ENCODE results near the gene PRKCB. TPM values are rescaled to one million over a fixed set of nuclear protein-coding genes. Genes with fewer than 3 reads are reported as not detected.

The PRKCB gene
- total RNA-seq, 1 experiment from 2014 or later, result not detected

DNA sequence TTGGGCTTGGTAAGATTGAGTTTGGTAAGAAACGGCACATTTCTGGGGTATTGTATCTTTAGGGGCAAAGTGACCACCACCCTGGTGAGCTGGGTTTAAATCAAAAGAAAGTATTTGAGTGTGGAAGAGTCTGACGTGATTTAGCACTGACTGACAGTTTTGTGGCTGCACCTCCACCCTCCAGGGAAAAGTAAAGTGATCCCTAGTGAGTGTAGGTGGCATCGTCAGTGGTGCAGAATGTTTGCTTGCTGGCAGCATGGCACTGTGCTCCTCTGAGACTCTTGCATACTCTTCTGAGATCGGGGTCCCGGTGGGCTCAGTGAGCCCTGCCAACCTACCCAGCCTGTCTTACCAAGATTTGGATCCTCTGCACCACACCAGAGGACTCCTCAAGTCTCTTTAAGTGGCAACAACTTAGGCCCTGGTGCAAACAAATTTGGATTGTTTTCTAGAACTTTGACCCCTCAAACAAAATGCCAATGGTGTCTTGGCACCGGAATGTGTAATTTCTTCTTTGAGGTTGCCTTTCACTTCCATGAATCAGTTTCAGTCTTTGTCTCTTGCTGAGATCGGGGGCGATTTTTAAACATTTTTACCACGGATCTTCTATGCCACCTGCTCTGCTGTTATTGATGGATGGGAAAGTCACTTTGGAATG, 2.8 kb downstream of the PRKCB start:
- ChIA-PET POLR2A (ENCODE audit: unreplicated experiment) (no interaction called here), CTCF (no interaction called here)
- intact Hi-C loops (cut with micrococcal nuclease), result no loop called here
- no peak overlapping the region for H3K9ac ChIP-seq (ENCODE audit: low read length)
- no TSS peak for BruUV-seq (replicated peaks)
- no peaks in the 10 kb centered on the region for H3K36me3 ChIP-seq (ENCODE audit: low read depth, low read length)
- no peaks in the 10 kb centered on the region for H4K20me1 ChIP-seq (ENCODE audit: low read length)
- H3K4me1 ChIP-seq (ENCODE audit: insufficient read depth, low read length), result no peaks in the 10 kb centered on the region
- no peak for ATAC-seq
- no peaks in the 10 kb centered on the region for H3K9me2 ChIP-seq (replicated peaks; ENCODE audit: low read length)
- H3K27ac ChIP-seq (ENCODE audit: low read length), result no peak overlapping the region
- no peak overlapping the region for H3K4me3 ChIP-seq (ENCODE audit: low read length)
- TF ChIP-seq EZH2 (IDR thresholded peaks at IDR 0.05; ENCODE audit: low read length, unreplicated experiment) (no peak), EZH2phosphoT487 (IDR thresholded peaks at IDR 0.05; ENCODE audit: borderline replicate concordance, low read length) (no peak)
- TF ChIP-seq, protein P1, sequence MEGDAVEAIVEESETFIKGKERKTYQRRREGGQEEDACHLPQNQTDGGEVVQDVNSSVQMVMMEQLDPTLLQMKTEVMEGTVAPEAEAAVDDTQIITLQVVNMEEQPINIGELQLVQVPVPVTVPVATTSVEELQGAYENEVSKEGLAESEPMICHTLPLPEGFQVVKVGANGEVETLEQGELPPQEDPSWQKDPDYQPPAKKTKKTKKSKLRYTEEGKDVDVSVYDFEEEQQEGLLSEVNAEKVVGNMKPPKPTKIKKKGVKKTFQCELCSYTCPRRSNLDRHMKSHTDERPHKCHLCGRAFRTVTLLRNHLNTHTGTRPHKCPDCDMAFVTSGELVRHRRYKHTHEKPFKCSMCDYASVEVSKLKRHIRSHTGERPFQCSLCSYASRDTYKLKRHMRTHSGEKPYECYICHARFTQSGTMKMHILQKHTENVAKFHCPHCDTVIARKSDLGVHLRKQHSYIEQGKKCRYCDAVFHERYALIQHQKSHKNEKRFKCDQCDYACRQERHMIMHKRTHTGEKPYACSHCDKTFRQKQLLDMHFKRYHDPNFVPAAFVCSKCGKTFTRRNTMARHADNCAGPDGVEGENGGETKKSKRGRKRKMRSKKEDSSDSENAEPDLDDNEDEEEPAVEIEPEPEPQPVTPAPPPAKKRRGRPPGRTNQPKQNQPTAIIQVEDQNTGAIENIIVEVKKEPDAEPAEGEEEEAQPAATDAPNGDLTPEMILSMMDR (conservative IDR thresholded peaks at IDR 0.05; ENCODE audit: low read depth, low read length), result no peak
- DNase-seq, result no peak
- H3F3A ChIP-seq (ENCODE audit: low read length, unreplicated experiment), result no peaks in the 10 kb centered on the region
- H3K9me3 ChIP-seq (ENCODE audit: low read length), result no peaks in the 10 kb centered on the region
- H3K27me3 ChIP-seq (ENCODE audit: low read length), result peaks cover 29% of the 10 kb centered on the region
- no peak overlapping the region for H3K4me2 ChIP-seq (ENCODE audit: low read length)
- H3K79me2 ChIP-seq (ENCODE audit: low read length), result no peaks in the 10 kb centered on the region
- H2AFZ ChIP-seq (ENCODE audit: low read length), result no peak overlapping the region

DNA sequence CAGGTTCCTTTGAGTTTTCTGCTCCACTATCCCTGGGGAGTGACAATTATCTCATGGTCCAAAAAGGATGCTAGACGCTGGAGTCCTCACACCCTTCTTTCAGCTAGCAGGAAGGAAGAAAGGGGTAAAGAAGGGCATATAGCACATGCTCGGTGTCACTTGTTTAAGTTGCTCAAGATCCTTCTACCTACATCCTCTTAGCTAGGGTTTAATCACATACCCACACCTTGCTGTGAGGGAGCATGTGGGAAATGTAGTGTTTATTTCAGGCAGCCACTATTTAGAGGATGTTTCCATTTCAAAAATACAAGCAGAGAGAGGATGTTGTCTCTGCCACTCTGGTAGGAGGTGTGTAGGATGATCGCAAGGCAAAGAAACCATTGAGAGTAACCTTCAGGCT, 4.5 kb downstream of the PRKCB start:
- no peaks in the 10 kb centered on the region for H3K79me2 ChIP-seq (ENCODE audit: low read length)
- ChIA-PET POLR2A (ENCODE audit: unreplicated experiment) (no interaction called here), CTCF (interaction anchor here (0.5 kb wide), 1 partner anchor 19 kb away, joined by 3 read pairs; no protein-coding TSS in a partner anchor)
- no peak overlapping the region for H2AFZ ChIP-seq (ENCODE audit: low read length)
- H3K9me2 ChIP-seq (replicated peaks; ENCODE audit: low read length), result no peaks in the 10 kb centered on the region
- no peak overlapping the region for H3K9ac ChIP-seq (ENCODE audit: low read length)
- ATAC-seq (no peak), DNase-seq (no peak)
- H3K4me3 ChIP-seq (ENCODE audit: low read length), result no peak overlapping the region
- no peaks in the 10 kb centered on the region for H3K4me1 ChIP-seq (ENCODE audit: insufficient read depth, low read length)
- no TSS peak for BruUV-seq (replicated peaks)
- H4K20me1 ChIP-seq (ENCODE audit: low read length), result no peaks in the 10 kb centered on the region
- no peaks in the 10 kb centered on the region for H3F3A ChIP-seq (ENCODE audit: low read length, unreplicated experiment)
- H3K27me3 ChIP-seq (ENCODE audit: low read length), result peaks cover 41% of the 10 kb centered on the region
- no peak overlapping the region for H3K4me2 ChIP-seq (ENCODE audit: low read length)
- no peaks in the 10 kb centered on the region for H3K9me3 ChIP-seq (ENCODE audit: low read length)
- no peak overlapping the region for H3K27ac ChIP-seq (ENCODE audit: low read length)
- no peak for TF ChIP-seq EZH2phosphoT487 (IDR thresholded peaks at IDR 0.05; ENCODE audit: borderline replicate concordance, low read length)
- TF ChIP-seq, protein P1 (conservative IDR thresholded peaks at IDR 0.05; ENCODE audit: low read depth, low read length), result no peak
- no peak for TF ChIP-seq EZH2 (IDR thresholded peaks at IDR 0.05; ENCODE audit: low read length, unreplicated experiment)
- intact Hi-C loops (cut with micrococcal nuclease), result no loop called here
- H3K36me3 ChIP-seq (ENCODE audit: low read depth, low read length), result no peaks in the 10 kb centered on the region

GRCh38 chr16:23842137-23842600, 6.4 kb downstream of the PRKCB start:
- Histone ChIP-seq H4K20me1 (ENCODE audit: low read length) (no peaks in the 10 kb centered on the region), H3F3A (ENCODE audit: low read length, unreplicated experiment) (no peaks in the 10 kb centered on the region), H3K79me2 (ENCODE audit: low read length) (no peaks in the 10 kb centered on the region), H3K9me2 (replicated peaks; ENCODE audit: low read length) (no peaks in the 10 kb centered on the region), H3K27me3 (ENCODE audit: low read length) (peaks cover 47% of the 10 kb centered on the region), H3K4me3 (ENCODE audit: low read length) (no peak overlapping the region), H2AFZ (ENCODE audit: low read length) (no peak overlapping the region), H3K9me3 (ENCODE audit: low read length) (no peaks in the 10 kb centered on the region), H3K9ac (ENCODE audit: low read length) (no peak overlapping the region), H3K27ac (ENCODE audit: low read length) (no peak overlapping the region), H3K4me1 (ENCODE audit: insufficient read depth, low read length) (no peaks in the 10 kb centered on the region), H3K36me3 (ENCODE audit: low read depth, low read length) (no peaks in the 10 kb centered on the region), H3K4me2 (ENCODE audit: low read length) (no peak overlapping the region)
- ATAC-seq, result no peak
- TF ChIP-seq EZH2phosphoT487 (IDR thresholded peaks at IDR 0.05; ENCODE audit: borderline replicate concordance, low read length) (no peak), EZH2 (IDR thresholded peaks at IDR 0.05; ENCODE audit: low read length, unreplicated experiment) (no peak)
- TF ChIP-seq, protein P1 (conservative IDR thresholded peaks at IDR 0.05; ENCODE audit: low read depth, low read length), result no peak
- DNase-seq, result no peak
- no TSS peak for BruUV-seq (replicated peaks)
- POLR2A ChIA-PET (ENCODE audit: unreplicated experiment), result no interaction called here
- intact Hi-C loops (cut with micrococcal nuclease), result no loop called here
- CTCF ChIA-PET, result no interaction called here

Measured in PC-3 (cell line).